Measurements from ENCODE around the gene WNK2. TPM values are rescaled to one million over a fixed set of nuclear protein-coding genes. Genes with fewer than 3 reads are reported as not detected.
"Not testable (repeated sequence)": the region's sequence is repeated elsewhere in the genome, so short reads cannot be mapped to it uniquely, and the experiment has no call there.

Gene WNK2
- polyA plus RNA-seq, 1 donor = 80.4 TPM

GRCh38 chr9:93146696-93147095 is 37.2 kb upstream of the WNK2 start:
- H3K4me3 ChIP-seq (ENCODE audit: low read length); H3K36me3 ChIP-seq (ENCODE audit: control insufficient read depth, insufficient read depth, low read length); DNase-seq; H3K9me3 ChIP-seq (ENCODE audit: control insufficient read depth, low read depth, low read length); H3K27ac ChIP-seq (ENCODE audit: low read length); H3K27me3 ChIP-seq (ENCODE audit: control insufficient read depth, insufficient read depth, low read length); H3K4me1 ChIP-seq (ENCODE audit: control insufficient read depth, insufficient read depth, low read length): not testable (repeated sequence)
- WGBS (ENCODE audit: insufficient coverage, low lambda C conversion rate) = no CpG with 5 or more reads among the region's 6 CpGs

GRCh38 chr9:93147632-93148031 is 36.3 kb upstream of the WNK2 start:
- Histone ChIP-seq H3K27ac (ENCODE audit: low read length) (no peak overlapping the region), H3K27me3 (ENCODE audit: control insufficient read depth, insufficient read depth, low read length) (no peaks in the 10 kb centered on the region), H3K9me3 (ENCODE audit: control insufficient read depth, low read depth, low read length) (no peaks in the 10 kb centered on the region), H3K36me3 (ENCODE audit: control insufficient read depth, insufficient read depth, low read length) (no peaks in the 10 kb centered on the region), H3K4me1 (ENCODE audit: control insufficient read depth, insufficient read depth, low read length) (no peaks in the 10 kb centered on the region), H3K4me3 (ENCODE audit: low read length) (no peak overlapping the region)
- DNase-seq = no peak
- no CpG with 5 or more reads among the region's 2 CpGs for WGBS (ENCODE audit: insufficient coverage, low lambda C conversion rate)

GRCh38 chr9:93148721-93149120 is 35.2 kb upstream of the WNK2 start:
- no peaks in the 10 kb centered on the region for H3K27me3 ChIP-seq (ENCODE audit: control insufficient read depth, insufficient read depth, low read length)
- H3K36me3 ChIP-seq (ENCODE audit: control insufficient read depth, insufficient read depth, low read length) = no peaks in the 10 kb centered on the region
- no peak overlapping the region for H3K27ac ChIP-seq (ENCODE audit: low read length)
- H3K4me1 ChIP-seq (ENCODE audit: control insufficient read depth, insufficient read depth, low read length) = no peaks in the 10 kb centered on the region
- H3K4me3 ChIP-seq (ENCODE audit: low read length) = no peak overlapping the region
- DNase-seq = no peak
- H3K9me3 ChIP-seq (ENCODE audit: control insufficient read depth, low read depth, low read length) = no peaks in the 10 kb centered on the region
- no CpG with 5 or more reads among the region's 2 CpGs for WGBS (ENCODE audit: insufficient coverage, low lambda C conversion rate)

GRCh38 chr9:93149361-93149760 is 34.6 kb upstream of the WNK2 start:
- Histone ChIP-seq H3K9me3 (ENCODE audit: control insufficient read depth, low read depth, low read length) (no peaks in the 10 kb centered on the region), H3K4me3 (ENCODE audit: low read length) (no peak overlapping the region), H3K27ac (ENCODE audit: low read length) (no peak overlapping the region), H3K4me1 (ENCODE audit: control insufficient read depth, insufficient read depth, low read length) (no peaks in the 10 kb centered on the region), H3K36me3 (ENCODE audit: control insufficient read depth, insufficient read depth, low read length) (no peaks in the 10 kb centered on the region), H3K27me3 (ENCODE audit: control insufficient read depth, insufficient read depth, low read length) (no peaks in the 10 kb centered on the region)
- no peak for DNase-seq
- WGBS (ENCODE audit: insufficient coverage, low lambda C conversion rate) = no CpG with 5 or more reads among the region's 1 CpG

GRCh38 chr9:93151097-93151784 is 32.7 kb upstream of the WNK2 start:
- no peaks in the 10 kb centered on the region for H3K27me3 ChIP-seq (ENCODE audit: control insufficient read depth, insufficient read depth, low read length)
- H3K9me3 ChIP-seq (ENCODE audit: control insufficient read depth, low read depth, low read length) = no peaks in the 10 kb centered on the region
- no CpG with 5 or more reads among the region's 10 CpGs for WGBS (ENCODE audit: insufficient coverage, low lambda C conversion rate)
- no peak overlapping the region for H3K4me3 ChIP-seq (ENCODE audit: low read length)
- no peak for DNase-seq
- H3K27ac ChIP-seq (ENCODE audit: low read length) = no peak overlapping the region
- no peaks in the 10 kb centered on the region for H3K36me3 ChIP-seq (ENCODE audit: control insufficient read depth, insufficient read depth, low read length)
- H3K4me1 ChIP-seq (ENCODE audit: control insufficient read depth, insufficient read depth, low read length) = no peaks in the 10 kb centered on the region

DNA sequence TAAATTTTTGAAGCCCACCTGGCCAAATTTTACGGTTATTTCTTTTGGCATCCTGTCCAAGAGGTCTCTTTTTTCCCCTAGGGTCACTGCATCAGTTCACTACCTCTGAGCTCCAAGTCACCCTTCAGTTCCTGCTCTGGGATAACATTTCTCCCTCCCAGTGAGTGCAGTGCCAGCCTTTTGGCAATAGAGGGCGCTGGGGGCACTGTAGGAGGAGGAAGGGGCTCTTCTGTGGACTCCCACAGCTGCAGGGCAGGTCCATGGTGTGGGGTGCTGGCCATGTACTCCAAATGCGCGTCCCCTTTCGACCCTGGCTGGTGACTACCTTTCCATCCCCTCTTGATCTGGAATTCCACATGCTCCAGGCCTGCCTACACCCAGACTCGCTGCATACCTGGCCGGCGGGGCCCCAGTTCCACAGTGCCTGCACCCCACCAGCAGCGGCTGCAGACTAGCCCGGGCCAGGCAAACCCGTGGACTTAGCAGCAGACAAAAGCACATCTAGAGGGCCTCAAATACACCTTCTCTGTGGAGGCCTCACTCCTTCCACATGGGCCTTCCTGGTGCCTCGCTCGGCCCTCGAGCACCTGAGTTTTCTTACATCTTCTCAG is 29.5 kb upstream of the WNK2 start:
- H3K27me3 ChIP-seq (ENCODE audit: control insufficient read depth, insufficient read depth, low read length) = no peaks in the 10 kb centered on the region
- no CpG with 5 or more reads among the region's 14 CpGs for WGBS (ENCODE audit: insufficient coverage, low lambda C conversion rate)
- H3K9me3 ChIP-seq (ENCODE audit: control insufficient read depth, low read depth, low read length) = no peaks in the 10 kb centered on the region
- no peak overlapping the region for H3K4me3 ChIP-seq (ENCODE audit: low read length)
- no peak overlapping the region for H3K27ac ChIP-seq (ENCODE audit: low read length)
- no peaks in the 10 kb centered on the region for H3K36me3 ChIP-seq (ENCODE audit: control insufficient read depth, insufficient read depth, low read length)
- H3K4me1 ChIP-seq (ENCODE audit: control insufficient read depth, insufficient read depth, low read length) = no peaks in the 10 kb centered on the region
- DNase-seq = no peak

DNA sequence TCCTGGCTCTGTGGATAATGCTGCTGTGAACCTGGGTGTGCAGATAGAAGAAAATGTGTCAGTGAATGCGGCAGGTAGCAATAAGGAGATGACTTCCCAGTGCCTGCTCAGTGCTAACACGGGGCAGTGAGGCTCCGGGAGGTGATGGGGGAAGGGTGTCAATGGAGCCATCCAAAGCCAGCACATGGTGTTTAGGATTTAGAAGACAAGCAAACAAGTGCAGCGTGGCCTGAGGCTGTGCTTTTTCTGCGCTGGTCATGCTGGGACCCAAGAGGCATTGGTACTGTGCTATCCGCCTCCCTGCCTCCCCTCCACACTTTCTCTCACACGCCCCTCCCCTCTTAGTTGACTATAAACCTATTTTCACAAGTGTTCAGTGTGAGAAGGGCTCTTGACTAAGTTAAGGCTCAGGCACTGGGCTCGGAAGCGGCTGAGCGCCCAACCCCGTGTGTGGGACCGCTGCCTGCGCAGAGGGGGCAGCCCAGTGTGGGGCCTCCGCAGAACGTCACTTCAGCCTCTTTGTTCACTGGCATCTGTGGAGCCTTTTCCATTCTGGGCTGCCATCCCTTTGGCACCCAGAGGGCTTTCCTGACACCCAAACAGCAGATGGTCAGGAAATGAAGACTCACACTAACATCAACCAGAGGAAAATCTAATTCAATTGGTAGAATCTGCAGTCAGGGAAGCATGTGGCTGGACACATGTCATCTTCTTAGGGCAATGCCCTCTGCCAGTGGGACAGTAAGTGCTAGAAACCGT is 28.0 kb upstream of the WNK2 start:
- no CpG with 5 or more reads among the region's 16 CpGs for WGBS (ENCODE audit: insufficient coverage, low lambda C conversion rate)
- H3K27ac ChIP-seq (ENCODE audit: low read length) = no peak overlapping the region
- no peaks in the 10 kb centered on the region for H3K9me3 ChIP-seq (ENCODE audit: control insufficient read depth, low read depth, low read length)
- H3K4me1 ChIP-seq (ENCODE audit: control insufficient read depth, insufficient read depth, low read length) = no peaks in the 10 kb centered on the region
- H3K27me3 ChIP-seq (ENCODE audit: control insufficient read depth, insufficient read depth, low read length) = no peaks in the 10 kb centered on the region
- DNase-seq = no peak
- no peak overlapping the region for H3K4me3 ChIP-seq (ENCODE audit: low read length)
- no peaks in the 10 kb centered on the region for H3K36me3 ChIP-seq (ENCODE audit: control insufficient read depth, insufficient read depth, low read length)

DNA sequence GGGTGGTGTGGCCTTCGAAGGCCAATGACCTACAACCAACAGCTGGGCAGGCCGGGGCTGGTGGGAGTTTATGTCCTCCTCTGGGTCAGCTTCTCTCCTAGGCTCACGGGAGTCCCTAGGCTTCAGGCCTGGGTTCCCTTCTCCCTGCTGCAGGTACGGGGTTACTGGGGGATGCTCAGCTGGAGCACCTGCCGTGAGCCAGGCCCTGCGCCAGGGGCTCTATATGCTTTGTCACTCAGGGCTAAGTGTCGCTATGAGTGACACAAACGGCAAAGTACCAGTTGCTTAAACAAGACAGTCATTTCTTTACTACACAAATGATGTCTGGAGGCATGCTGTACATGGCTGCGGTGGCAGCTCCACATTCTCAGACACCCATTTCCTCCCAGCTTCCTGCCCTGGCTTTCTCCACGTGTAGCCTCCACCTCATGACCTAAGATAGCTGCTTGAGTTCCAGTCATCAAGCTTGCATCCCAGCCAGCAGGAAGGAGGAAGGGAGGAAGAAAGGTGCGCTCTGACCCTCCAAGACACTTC is 27.4 kb upstream of the WNK2 start:
- H3K36me3 ChIP-seq (ENCODE audit: control insufficient read depth, insufficient read depth, low read length) = no peaks in the 10 kb centered on the region
- no CpG with 5 or more reads among the region's 11 CpGs for WGBS (ENCODE audit: insufficient coverage, low lambda C conversion rate)
- H3K27me3 ChIP-seq (ENCODE audit: control insufficient read depth, insufficient read depth, low read length) = no peaks in the 10 kb centered on the region
- no peak overlapping the region for H3K4me3 ChIP-seq (ENCODE audit: low read length)
- no peak overlapping the region for H3K27ac ChIP-seq (ENCODE audit: low read length)
- no peak for DNase-seq
- H3K9me3 ChIP-seq (ENCODE audit: control insufficient read depth, low read depth, low read length) = no peaks in the 10 kb centered on the region
- H3K4me1 ChIP-seq (ENCODE audit: control insufficient read depth, insufficient read depth, low read length) = no peaks in the 10 kb centered on the region

- no peaks in the 10 kb centered on the region for H3K36me3 ChIP-seq (ENCODE audit: control insufficient read depth, insufficient read depth, low read length)
- no peaks in the 10 kb centered on the region for H3K27me3 ChIP-seq (ENCODE audit: control insufficient read depth, insufficient read depth, low read length)
- no peaks in the 10 kb centered on the region for H3K9me3 ChIP-seq (ENCODE audit: control insufficient read depth, low read depth, low read length)
- H3K27ac ChIP-seq (ENCODE audit: low read length) = no peak overlapping the region
- H3K4me3 ChIP-seq (ENCODE audit: low read length) = no peak overlapping the region
- WGBS (ENCODE audit: insufficient coverage, low lambda C conversion rate) = 10% methylated on average over 2 of the region's 19 CpGs
- no peaks in the 10 kb centered on the region for H3K4me1 ChIP-seq (ENCODE audit: control insufficient read depth, insufficient read depth, low read length)
- DNase-seq = peak; percentile 66 to 74
Measured at GRCh38 chr9:93159601-93160471, 24.1 kb upstream of the WNK2 start.
